K562 (cell line): ENCODE results near the gene MIDN. TPM values are rescaled to one million over a fixed set of nuclear protein-coding genes. Genes with fewer than 3 reads are reported as not detected.

Experiments used
- BCOR ChIP-seq: fragments of 450-650 bp; IDR thresholded peaks from 2 replicates; pipeline ENCODE4 v1.6.1; 2016
- CHD2 ChIP-seq: IDR thresholded peaks from 2 replicates; pipeline ENCODE4 v1.6.1; 2011; ENCODE audit warnings: low read depth, low read length
- CHD4 ChIP-seq: fragments of 200-600 bp; sonication (generic); IDR thresholded peaks from 3 replicates; pipeline ENCODE4 v1.6.1; 2012; ENCODE audit warnings: low read depth, mild to moderate bottlenecking, mixed read lengths, low read length, inconsistent platforms; ENCODE audit not compliant: insufficient read depth, insufficient replicate concordance, poor library complexity, severe bottlenecking
- DPF2 ChIP-seq: fragments of 450-650 bp; IDR thresholded peaks from 2 replicates; pipeline ENCODE4 v1.6.1; 2016
- EP300 ChIP-seq: IDR thresholded peaks from 2 replicates; pipeline ENCODE4 v1.6.1; 2012; ENCODE audit warnings: low read length, improper control_type of control experiment
- FOXA3 ChIP-seq, 2 experiments: fragments of 450-650 bp in 1 of 2; sonication (generic) in 1 of 2; formaldehyde crosslinking; IDR thresholded peaks in 1 of 2; conservative IDR thresholded peaks in 1 of 2; 2 replicates each; pipeline versions ENCODE4 v1.4.0 to v1.8.0; 2020 to 2022; ENCODE audit warnings: mild to moderate bottlenecking in 2 of 2, missing genetic modification reagents in 1 of 2
- HMGN3 ChIP-seq: IDR thresholded peaks from 2 replicates; pipeline ENCODE4 v1.6.1; 2011; ENCODE audit warnings: borderline replicate concordance, low read depth, mild to moderate bottlenecking, mixed read lengths, low read length; ENCODE audit not compliant: insufficient read length; ENCODE audit errors: extremely low read depth
- JUND ChIP-seq, 2 experiments: IDR thresholded peaks; 2 replicates in 1 of 2; 3 replicates in 1 of 2; pipeline ENCODE4 v1.6.1; 2011; ENCODE audit warnings: borderline replicate concordance in 2 of 2, low read depth in 2 of 2, low read length in 2 of 2, improper control_type of control experiment in 1 of 2, missing biosample characterization in 1 of 2, missing genetic modification characterization in 1 of 2, missing genetic modification reagents in 1 of 2
- LEF1 ChIP-seq: fragments of 450-650 bp; IDR thresholded peaks from 2 replicates; pipeline ENCODE4 v1.6.1; 2016; ENCODE audit warnings: mild to moderate bottlenecking
- MAZ ChIP-seq, 2 experiments: fragments of 450-650 bp in 1 of 2; sonication (generic) in 1 of 2; formaldehyde crosslinking; IDR thresholded peaks in 1 of 2; conservative IDR thresholded peaks in 1 of 2; 2 replicates each; pipeline versions ENCODE4 v1.4.0 to v1.5.0; 2020; ENCODE audit warnings: mild to moderate bottlenecking in 1 of 2, missing genetic modification reagents in 1 of 2
- MTA2 ChIP-seq: fragments of 450-650 bp; IDR thresholded peaks from 2 replicates; pipeline ENCODE4 v1.6.1; 2016; ENCODE audit warnings: low read depth
- RUNX1 ChIP-seq: sonication (generic); IDR thresholded peaks from 2 replicates; pipeline ENCODE4 v1.6.1; 2016; ENCODE audit warnings: antibody characterized with exemption, low read depth
- SMARCA4 ChIP-seq: fragments of 450-650 bp; IDR thresholded peaks from 2 replicates; pipeline ENCODE4 v1.6.1; 2016
- SMARCA5 ChIP-seq: fragments of 450-650 bp; IDR thresholded peaks from 2 replicates; pipeline ENCODE4 v1.6.1; 2016
- SMARCE1 ChIP-seq: fragments of 450-650 bp; IDR thresholded peaks from 2 replicates; pipeline ENCODE4 v1.7.1; 2016; ENCODE audit warnings: mild to moderate bottlenecking
- SMC3 ChIP-seq: conservative IDR thresholded peaks from 2 replicates; pipeline ENCODE4 v1.6.1; 2011; ENCODE audit warnings: low read depth, low read length, improper control_type of control experiment; ENCODE audit not compliant: insufficient read depth
- TEAD1 ChIP-seq, 2 experiments: fragments of 450-650 bp in 1 of 2; sonication (generic) in 1 of 2; formaldehyde crosslinking; IDR thresholded peaks; 2 replicates each; pipeline versions ENCODE4 v1.4.0 to v1.8.0; 2020 to 2022; ENCODE audit warnings: mild to moderate bottlenecking in 2 of 2, missing genetic modification reagents in 1 of 2
- TEAD2 ChIP-seq: fragments of 450-650 bp; IDR thresholded peaks from 2 replicates; pipeline ENCODE4 v1.6.1; 2016; ENCODE audit warnings: missing genetic modification characterization, control low read depth, missing compliant biosample characterization
- YBX1 ChIP-seq: fragments of 450-650 bp; IDR thresholded peaks from 2 replicates; pipeline ENCODE4 v1.7.1; 2016; ENCODE audit warnings: mild to moderate bottlenecking
- ZC3H8 ChIP-seq: fragments of 450-650 bp; IDR thresholded peaks from 2 replicates; pipeline ENCODE4 v1.6.1; 2017
- polyA plus RNA-seq, 8 experiments: library from polyadenylated mRNA; depleted of rRNA in 4 of 8; stranded (reverse) in 5 of 8; unstranded in 3 of 8; fragments of >200 nt; fragmentation: Nextera tagmentation in 2 of 8; fragmentation: Illumina TruSeq in 1 of 8; extraction: Ambion mirVana in 2 of 8; extraction: Trizol in 1 of 8; gene quantifications; 2 replicates each; pipeline versions ENCODE4 v1.2.1 to v1.2.3, GENCODE V29; 2011 to 2014; ENCODE audit warnings: inconsistent platforms in 1 of 8, missing spikeins in 1 of 8
- total RNA-seq, 7 experiments: library from RNA; depleted of rRNA in 6 of 7; stranded (reverse); fragments of >200 nt in 6 of 7; fragmentation: Illumina TruSeq in 2 of 7; extraction: Trizol in 2 of 7; gene quantifications; 2 replicates each; pipeline versions ENCODE4 v1.2.1 to v1.2.3, GENCODE V29; 2011 to 2021; ENCODE audit warnings: low replicate concordance in 1 of 7
- TF ChIP-seq, protein P1 (sequence below): fragments of 150-350 bp; IDR thresholded peaks from 2 replicates; pipeline ENCODE4 v1.6.1; 2014; ENCODE audit warnings: low read depth, mild to moderate bottlenecking, low read length, borderline replicate concordance
- TF ChIP-seq, protein P2 (sequence below): fragments of 450-650 bp; IDR thresholded peaks from 2 replicates; pipeline ENCODE4 v1.6.1; 2016; ENCODE audit warnings: antibody characterized with exemption
- TF ChIP-seq, protein P3 (sequence below): sonication (generic); formaldehyde crosslinking; IDR thresholded peaks from 2 replicates; pipeline ENCODE4 v1.8.0; 2022; ENCODE audit warnings: mild to moderate bottlenecking, low read depth, missing genetic modification reagents

Gene MIDN
- total and polyA plus RNA-seq, 9 of the 15 experiments (the other 6 are each of a cell fraction or from before 2014, with no cell fraction given) = 0.17 to 120 (median 10.1) TPM

DNA sequence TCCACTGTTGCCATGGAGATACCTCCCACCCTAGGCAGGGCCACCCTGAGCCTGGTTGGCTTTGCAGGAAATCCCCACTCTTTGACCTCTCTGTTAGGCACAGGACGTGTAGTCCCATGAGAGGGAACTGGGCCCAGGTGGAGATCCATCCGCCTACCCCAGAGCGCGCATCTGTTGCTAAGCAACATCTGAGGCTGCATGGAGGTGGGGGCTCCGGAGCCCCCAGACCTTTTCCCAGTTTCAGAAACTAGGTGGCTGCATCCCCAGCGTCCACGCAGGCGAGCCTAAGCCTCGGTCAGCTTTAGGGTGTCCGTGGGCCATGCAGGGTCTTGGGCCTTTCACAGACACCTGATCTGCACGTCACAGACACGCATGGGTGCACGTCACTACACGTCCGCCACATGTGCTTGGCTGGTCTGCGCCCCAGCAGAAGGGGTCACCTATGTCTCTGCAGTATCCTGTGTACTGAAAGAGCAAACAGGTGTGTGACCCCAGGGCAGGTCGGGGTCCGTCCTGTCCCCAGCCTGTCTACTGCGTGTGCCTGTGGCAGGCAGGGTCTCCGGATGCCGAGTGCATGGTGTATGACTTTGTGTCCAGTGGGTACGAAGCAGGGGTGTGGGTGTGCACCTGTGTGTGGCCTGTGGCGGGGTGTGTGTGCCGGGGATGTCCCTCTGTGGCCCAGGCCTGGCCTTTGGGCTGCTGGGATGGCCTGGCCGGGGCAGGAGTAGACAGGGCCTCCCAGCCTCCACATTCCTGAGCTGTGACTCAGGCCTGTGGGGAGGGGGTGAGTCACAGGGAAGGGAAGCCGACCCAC lies 16.6 kb downstream of the MIDN start (continued):
- TF ChIP-seq, protein P1, sequence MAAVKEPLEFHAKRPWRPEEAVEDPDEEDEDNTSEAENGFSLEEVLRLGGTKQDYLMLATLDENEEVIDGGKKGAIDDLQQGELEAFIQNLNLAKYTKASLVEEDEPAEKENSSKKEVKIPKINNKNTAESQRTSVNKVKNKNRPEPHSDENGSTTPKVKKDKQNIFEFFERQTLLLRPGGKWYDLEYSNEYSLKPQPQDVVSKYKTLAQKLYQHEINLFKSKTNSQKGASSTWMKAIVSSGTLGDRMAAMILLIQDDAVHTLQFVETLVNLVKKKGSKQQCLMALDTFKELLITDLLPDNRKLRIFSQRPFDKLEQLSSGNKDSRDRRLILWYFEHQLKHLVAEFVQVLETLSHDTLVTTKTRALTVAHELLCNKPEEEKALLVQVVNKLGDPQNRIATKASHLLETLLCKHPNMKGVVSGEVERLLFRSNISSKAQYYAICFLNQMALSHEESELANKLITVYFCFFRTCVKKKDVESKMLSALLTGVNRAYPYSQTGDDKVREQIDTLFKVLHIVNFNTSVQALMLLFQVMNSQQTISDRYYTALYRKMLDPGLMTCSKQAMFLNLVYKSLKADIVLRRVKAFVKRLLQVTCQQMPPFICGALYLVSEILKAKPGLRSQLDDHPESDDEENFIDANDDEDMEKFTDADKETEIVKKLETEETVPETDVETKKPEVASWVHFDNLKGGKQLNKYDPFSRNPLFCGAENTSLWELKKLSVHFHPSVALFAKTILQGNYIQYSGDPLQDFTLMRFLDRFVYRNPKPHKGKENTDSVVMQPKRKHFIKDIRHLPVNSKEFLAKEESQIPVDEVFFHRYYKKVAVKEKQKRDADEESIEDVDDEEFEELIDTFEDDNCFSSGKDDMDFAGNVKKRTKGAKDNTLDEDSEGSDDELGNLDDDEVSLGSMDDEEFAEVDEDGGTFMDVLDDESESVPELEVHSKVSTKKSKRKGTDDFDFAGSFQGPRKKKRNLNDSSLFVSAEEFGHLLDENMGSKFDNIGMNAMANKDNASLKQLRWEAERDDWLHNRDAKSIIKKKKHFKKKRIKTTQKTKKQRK = no peak
- peak; percentile 92 for TF ChIP-seq TEAD2 (tag)
- TF ChIP-seq, protein P2, sequence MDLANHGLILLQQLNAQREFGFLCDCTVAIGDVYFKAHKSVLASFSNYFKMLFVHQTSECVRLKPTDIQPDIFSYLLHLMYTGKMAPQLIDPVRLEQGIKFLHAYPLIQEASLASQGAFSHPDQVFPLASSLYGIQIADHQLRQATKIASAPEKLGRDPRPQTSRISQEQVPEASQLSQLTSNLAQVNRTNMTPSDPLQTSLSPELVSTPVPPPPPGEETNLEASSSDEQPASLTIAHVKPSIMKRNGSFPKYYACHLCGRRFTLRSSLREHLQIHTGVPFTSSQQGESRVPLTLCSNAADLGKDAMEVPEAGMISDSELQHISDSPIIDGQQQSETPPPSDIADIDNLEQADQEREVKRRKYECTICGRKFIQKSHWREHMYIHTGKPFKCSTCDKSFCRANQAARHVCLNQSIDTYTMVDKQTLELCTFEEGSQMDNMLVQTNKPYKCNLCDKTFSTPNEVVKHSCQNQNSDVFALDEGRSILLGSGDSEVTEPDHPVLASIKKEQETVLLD = peak; percentile 42; the same call in 1 of the 2 replicates
- TF ChIP-seq SMARCA4 = peak; percentile 79
- peak; percentile 62 for TF ChIP-seq BCOR
- no peak for TF ChIP-seq ZC3H8
- TF ChIP-seq RUNX1 = no peak
- peak; percentile 88 for TF ChIP-seq SMARCE1
- peak; percentile 99 for TF ChIP-seq JUND (IDR thresholded peaks at IDR 0.05; ENCODE audit: borderline replicate concordance, low read depth, low read length)
- TF ChIP-seq JUND (tag; IDR thresholded peaks at IDR 0.05; ENCODE audit: borderline replicate concordance, low read depth, low read length) = peak; percentile 97; the same call in 2 of the 3 replicates
- TF ChIP-seq MAZ (CRISPR knock-in tag; conservative IDR thresholded peaks at IDR 0.05 in 1 of 2, IDR thresholded peaks at IDR 0.05 in 1 of 2) = peak; percentile 65 to 82
- TF ChIP-seq HMGN3 = peak; percentile 14
- peak; percentile 24; the same call in 1 of the 2 replicates for TF ChIP-seq LEF1
- TF ChIP-seq YBX1 = no peak
- TF ChIP-seq, protein P3, sequence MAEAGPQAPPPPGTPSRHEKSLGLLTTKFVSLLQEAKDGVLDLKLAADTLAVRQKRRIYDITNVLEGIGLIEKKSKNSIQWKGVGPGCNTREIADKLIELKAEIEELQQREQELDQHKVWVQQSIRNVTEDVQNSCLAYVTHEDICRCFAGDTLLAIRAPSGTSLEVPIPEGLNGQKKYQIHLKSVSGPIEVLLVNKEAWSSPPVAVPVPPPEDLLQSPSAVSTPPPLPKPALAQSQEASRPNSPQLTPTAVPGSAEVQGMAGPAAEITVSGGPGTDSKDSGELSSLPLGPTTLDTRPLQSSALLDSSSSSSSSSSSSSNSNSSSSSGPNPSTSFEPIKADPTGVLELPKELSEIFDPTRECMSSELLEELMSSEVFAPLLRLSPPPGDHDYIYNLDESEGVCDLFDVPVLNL = peak; percentile 11; the same call in 1 of the 2 replicates
- no peak for TF ChIP-seq SMC3
- TF ChIP-seq FOXA3 (CRISPR knock-in tag; conservative IDR thresholded peaks at IDR 0.05 in 1 of 2, IDR thresholded peaks at IDR 0.05 in 1 of 2) = peak in 1 of 2 experiments; percentile 36; a peak in 1 of 4 replicates
- peak; percentile 82; the same call in 1 of the 2 replicates for TF ChIP-seq DPF2
- no peak for TF ChIP-seq MTA2
- peak; percentile 46; the same call in 1 of the 2 replicates for TF ChIP-seq SMARCA5
- TF ChIP-seq TEAD1 (CRISPR knock-in tag; IDR thresholded peaks at IDR 0.05) = peak; percentile 98 to 100
- no peak for TF ChIP-seq CHD2
- 0 out of 2 replicates have a peak, but pooled peaks have one; percentile 17 for TF ChIP-seq EP300
- TF ChIP-seq CHD4 = no peak
